ENCODE measurements around the gene RAD50.

GRCh38 chr5:132656774-132657355 is 100.1 kb downstream of the RAD50 start:
- TF ChIP-seq CTCF (conservative IDR thresholded peaks at IDR 0.05 in 1 of 2, IDR thresholded peaks at IDR 0.05 in 1 of 2; ENCODE audit: extremely low read depth in 1 of 2, insufficient read depth in 1 of 2, low read depth in 1 of 2, low read length in 2 of 2) = no peak
- peak; percentile 13 for TF ChIP-seq EZH2 (IDR thresholded peaks at IDR 0.05; ENCODE audit: borderline replicate concordance, low read length)

Measured in mammary epithelial cell (primary cell).